LNCaP clone FGC (cell line): ENCODE measurements around the gene ARHGAP23.
A peak's percentile ranks its signal among the peaks of the same experiment; 100 is the strongest.
"Not testable (repeated sequence)": the region's sequence is repeated elsewhere in the genome, so short reads cannot be mapped to it uniquely, and the experiment has no call there.

Experiments
- DNase-seq: peaks from one replicate; pipeline ENCODE4 v3.0.0-alpha.2; 2011; ENCODE audit warnings: low read depth
- H3K4me3 ChIP-seq: 2 replicates; pipeline ENCODE4 v1.5.1; 2011; ENCODE audit warnings: mild to moderate bottlenecking, low read depth, low read length, control low read depth
- TF ChIP-seq, protein P1 (sequence below): IDR thresholded peaks from 2 replicates; pipeline ENCODE4 v1.5.1; 2012; ENCODE audit warnings: mild to moderate bottlenecking; ENCODE audit not compliant: control insufficient read depth, insufficient read depth; ENCODE audit errors: extremely low read depth

ARHGAP23 gene

DNA sequence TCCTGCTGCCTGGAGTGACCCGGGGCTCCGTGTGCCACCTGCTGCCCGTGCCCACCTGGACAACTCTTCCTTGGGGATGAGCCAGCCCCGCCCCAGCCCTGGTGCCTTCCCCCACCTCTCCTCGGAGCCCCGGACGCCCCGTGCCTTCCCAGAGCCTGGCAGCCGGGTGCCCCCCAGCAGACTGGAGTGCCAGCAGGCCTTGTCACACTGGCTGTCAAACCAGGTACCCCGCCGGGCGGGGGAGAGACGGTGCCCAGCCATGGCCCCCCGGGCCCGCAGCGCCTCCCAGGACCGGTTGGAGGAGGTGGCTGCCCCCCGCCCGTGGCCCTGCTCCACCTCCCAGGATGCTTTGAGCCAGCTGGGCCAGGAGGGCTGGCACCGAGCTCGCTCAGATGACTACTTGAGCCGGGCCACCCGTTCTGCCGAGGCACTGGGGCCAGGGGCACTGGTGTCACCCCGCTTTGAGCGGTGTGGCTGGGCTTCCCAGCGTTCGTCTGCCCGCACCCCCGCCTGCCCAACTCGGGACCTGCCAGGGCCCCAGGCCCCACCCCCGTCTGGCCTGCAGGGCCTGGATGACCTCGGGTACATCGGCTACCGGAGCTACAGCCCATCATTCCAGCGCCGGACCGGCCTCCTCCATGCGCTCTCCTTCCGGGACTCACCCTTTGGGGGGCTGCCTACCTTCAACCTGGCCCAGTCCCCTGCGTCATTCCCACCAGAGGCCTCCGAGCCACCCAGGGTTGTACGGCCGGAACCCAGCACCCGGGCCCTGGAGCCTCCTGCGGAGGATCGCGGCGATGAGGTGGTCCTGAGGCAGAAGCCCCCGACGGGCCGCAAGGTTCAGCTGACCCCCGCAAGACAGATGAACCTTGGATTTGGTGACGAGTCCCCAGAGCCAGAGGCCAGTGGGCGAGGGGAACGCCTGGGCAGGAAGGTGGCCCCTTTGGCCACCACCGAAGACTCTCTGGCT is 38.4 kb downstream of the ARHGAP23 start:
- no peak overlapping the region for H3K4me3 ChIP-seq
- no peak for DNase-seq
- TF ChIP-seq, protein P1, sequence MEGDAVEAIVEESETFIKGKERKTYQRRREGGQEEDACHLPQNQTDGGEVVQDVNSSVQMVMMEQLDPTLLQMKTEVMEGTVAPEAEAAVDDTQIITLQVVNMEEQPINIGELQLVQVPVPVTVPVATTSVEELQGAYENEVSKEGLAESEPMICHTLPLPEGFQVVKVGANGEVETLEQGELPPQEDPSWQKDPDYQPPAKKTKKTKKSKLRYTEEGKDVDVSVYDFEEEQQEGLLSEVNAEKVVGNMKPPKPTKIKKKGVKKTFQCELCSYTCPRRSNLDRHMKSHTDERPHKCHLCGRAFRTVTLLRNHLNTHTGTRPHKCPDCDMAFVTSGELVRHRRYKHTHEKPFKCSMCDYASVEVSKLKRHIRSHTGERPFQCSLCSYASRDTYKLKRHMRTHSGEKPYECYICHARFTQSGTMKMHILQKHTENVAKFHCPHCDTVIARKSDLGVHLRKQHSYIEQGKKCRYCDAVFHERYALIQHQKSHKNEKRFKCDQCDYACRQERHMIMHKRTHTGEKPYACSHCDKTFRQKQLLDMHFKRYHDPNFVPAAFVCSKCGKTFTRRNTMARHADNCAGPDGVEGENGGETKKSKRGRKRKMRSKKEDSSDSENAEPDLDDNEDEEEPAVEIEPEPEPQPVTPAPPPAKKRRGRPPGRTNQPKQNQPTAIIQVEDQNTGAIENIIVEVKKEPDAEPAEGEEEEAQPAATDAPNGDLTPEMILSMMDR = no peak

DNA sequence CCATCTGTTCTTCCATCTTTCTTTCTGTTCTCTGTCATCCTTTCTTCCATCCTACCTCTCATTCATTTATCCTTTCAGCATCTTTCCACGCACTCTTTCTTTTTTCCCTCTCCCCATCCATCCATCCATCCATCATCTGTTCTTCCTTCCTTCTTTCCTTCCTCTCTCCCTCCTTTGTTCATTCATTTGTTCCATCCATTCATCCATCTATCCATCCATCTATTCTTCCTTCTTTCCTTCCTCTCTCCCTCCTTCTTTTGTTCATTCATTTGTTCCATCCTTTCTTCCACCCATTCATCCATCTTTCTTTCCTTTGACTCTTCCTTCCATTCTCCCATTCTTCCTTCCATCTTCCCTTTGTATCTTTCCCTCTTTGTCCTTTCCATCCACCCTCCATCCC is 39.2 kb downstream of the ARHGAP23 start:
- TF ChIP-seq, protein P1 = no peak
- no peak for DNase-seq
- H3K4me3 ChIP-seq = no peak overlapping the region

DNA sequence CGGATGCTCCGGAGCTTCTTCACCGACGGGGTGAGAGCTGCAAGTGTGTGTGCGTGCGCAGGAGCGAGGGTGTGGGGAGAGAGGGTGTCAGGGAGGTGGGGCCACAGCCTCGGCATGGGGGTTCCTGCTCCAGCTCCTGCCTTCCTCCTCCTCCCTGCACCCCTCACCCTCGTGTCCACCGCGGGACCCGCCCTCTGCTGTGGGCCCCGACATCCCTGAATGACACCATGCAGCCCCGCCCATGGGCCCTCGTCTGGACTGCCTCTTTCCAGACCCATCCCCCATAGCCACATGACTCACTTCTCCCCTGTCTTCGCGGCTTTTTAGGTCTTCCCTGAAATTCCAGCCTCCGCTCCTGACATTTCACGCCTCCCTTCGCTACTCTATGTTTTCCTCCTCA is 41.6 kb downstream of the ARHGAP23 start:
- TF ChIP-seq, protein P1 = no peak
- no peak for DNase-seq
- no peak overlapping the region for H3K4me3 ChIP-seq

DNA sequence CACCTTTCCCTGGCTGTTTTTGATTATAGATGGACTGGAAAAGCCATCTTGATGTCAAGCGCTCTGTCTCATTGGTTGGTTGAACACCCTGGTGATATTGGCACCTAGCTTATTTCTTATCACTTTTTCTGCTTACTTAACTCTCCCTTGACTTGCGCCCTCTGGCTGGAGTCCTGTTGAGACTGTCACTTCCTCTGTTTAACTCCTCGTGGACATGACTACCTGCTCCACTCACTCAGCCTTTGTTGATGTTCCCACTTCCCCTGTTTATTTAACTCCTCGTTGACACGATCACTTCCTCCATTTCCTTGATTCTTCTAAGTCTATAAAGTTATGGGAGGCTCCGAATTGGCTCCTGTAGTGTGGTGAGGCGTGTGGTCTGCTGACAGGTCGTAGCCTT is 43.0 kb downstream of the ARHGAP23 start:
- H3K4me3 ChIP-seq, DNase-seq: not testable (repeated sequence)

DNA sequence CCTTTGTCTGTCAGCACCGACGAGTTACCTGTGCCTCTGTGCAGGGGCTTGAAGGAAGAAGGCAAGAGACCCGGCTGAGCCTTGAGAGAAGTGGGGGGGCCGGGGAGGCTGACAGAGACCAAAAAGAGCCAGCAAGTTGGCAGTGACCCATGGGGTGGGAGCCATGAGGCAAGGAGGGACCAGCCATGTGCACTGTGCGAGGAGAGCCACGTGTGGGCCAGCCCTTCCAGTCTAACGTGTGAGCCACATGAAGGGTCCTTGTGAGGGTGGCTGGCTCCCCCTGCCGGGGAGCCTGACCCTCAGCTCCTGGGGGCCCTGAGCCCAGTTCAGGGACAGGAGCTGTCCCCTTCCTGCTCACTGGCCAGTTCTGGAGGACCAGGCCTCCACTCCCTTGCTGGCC is 46.4 kb downstream of the ARHGAP23 start:
- not testable (repeated sequence) for H3K4me3 ChIP-seq, DNase-seq
- TF ChIP-seq, protein P1 = 0 out of 2 replicates have a peak, but pooled peaks have one; percentile 5

DNA sequence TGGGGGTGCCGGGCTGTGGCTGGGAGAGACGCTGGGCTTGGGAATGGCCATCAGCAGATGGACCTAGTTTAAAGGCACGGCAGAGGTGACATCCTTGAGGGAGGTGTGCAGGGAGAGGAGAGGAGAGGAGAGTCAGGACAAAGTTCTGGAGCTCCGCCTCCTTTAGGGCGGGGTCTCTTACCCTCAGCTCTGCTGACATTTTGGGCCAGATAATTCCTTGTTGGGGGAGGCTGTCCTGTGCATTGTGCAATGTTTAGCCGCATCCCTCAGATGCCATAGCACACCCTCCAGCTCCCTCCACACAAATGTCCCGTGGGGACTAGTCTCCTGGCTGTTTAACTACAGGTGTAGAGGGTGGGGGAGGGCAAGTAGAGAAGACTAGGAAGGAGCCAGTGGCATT is 48.3 kb downstream of the ARHGAP23 start:
- no peak overlapping the region for H3K4me3 ChIP-seq
- TF ChIP-seq, protein P1 = no peak
- no peak for DNase-seq

DNA sequence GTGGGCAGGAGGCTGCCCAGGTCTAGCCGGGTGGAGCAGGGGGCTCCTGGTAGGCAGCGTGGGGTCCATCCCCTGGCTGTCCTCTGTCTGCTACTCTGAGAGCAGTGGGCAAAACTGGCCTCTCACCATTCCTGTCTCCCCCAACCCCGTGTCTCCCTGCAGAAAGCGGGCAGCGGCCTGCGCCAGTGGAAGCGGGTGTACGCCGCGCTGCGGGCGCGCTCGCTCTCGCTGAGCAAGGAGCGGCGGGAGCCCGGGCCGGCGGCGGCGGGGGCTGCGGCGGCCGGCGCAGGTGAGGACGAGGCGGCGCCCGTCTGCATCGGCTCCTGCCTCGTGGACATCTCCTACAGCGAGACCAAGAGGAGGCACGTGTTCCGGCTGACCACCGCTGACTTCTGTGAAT is 49.2 kb downstream of the ARHGAP23 start:
- DNase-seq, H3K4me3 ChIP-seq: not testable (repeated sequence)

DNA sequence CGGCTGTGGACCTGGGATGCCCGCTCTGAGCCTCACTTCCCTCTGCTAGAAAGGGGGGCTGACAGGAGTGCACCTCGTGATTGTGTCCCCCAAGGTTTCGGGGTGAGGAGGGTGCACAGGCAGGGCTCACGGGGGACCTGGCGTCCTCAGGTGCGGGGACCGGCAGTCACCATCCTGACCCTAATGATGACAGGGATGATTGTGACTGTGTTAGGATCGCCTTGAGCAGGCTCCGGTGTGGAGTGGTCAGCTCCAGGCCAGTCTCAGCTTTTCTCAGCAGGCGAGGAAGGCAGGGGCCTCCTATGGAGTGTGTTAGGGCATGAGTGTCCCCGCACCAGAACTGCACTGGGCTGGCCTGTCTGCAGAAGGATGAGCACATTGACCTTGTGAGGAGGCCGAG is 49.7 kb downstream of the ARHGAP23 start:
- not testable (repeated sequence) for H3K4me3 ChIP-seq, DNase-seq

DNA sequence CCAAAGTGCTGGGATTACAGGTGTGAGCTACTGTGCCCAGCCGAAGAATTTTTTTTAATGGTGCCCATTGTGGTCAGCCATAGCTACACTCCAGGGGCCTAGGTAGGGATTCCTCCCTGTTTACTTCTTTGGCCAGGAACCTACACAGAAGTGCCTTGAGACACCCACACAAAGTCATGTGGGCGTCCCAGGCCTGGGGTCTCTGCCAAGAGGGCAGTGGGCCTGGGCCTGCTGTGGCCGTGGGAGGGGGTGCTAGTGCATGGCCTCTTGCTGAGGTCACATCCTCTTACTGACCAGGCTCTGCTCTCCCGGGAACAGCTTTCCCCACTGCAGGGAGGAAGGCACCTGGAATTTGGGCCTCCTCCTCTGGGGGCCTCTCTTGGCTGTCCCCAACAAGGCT is 50.4 kb downstream of the ARHGAP23 start:
- DNase-seq, H3K4me3 ChIP-seq: not testable (repeated sequence)
